K562 (cell line): ENCODE measurements around the gene CSF1. TPM values are rescaled to one million over a fixed set of nuclear protein-coding genes. Genes with fewer than 3 reads are reported as not detected.
A peak's percentile ranks its signal among the peaks of the same experiment; 100 is the strongest.

ENCODE experiments used
- HIVEP1 ChIP-seq: fragments of 250-450 bp; sonication (Bioruptor Pico); IDR thresholded peaks from 2 replicates; pipeline ENCODE4 v1.4.0; 2020; ENCODE audit warnings: mild to moderate bottlenecking
- MGA ChIP-seq: fragments of 450-650 bp; IDR thresholded peaks from 2 replicates; pipeline ENCODE4 v1.6.1; 2016; ENCODE audit warnings: mild to moderate bottlenecking, moderate library complexity
- RNF219 ChIP-seq: fragments of 250-450 bp; sonication (Bioruptor Pico); IDR thresholded peaks from 2 replicates; pipeline ENCODE4 v1.5.0; 2022; ENCODE audit warnings: mild to moderate bottlenecking
- ZHX1 ChIP-seq: fragments of 150-350 bp; conservative IDR thresholded peaks from 2 replicates; pipeline ENCODE4 v1.6.1; 2014; ENCODE audit warnings: low read length
- ZNF589 ChIP-seq: fragments of 200-800 bp; sonication (Bioruptor generic); IDR thresholded peaks from 2 replicates; pipeline ENCODE4 v1.6.1; 2016; ENCODE audit warnings: low read depth, missing genetic modification characterization, missing compliant biosample characterization
- polyA plus RNA-seq, 8 experiments: library from polyadenylated mRNA; depleted of rRNA in 4 of 8; stranded (reverse) in 5 of 8; unstranded in 3 of 8; fragments of >200 nt; fragmentation: Nextera tagmentation in 2 of 8; fragmentation: Illumina TruSeq in 1 of 8; extraction: Ambion mirVana in 2 of 8; extraction: Trizol in 1 of 8; gene quantifications; 2 replicates each; pipeline versions ENCODE4 v1.2.1 to v1.2.3, GENCODE V29; 2011 to 2014; ENCODE audit warnings: inconsistent platforms in 1 of 8, missing spikeins in 1 of 8
- total RNA-seq, 7 experiments: library from RNA; depleted of rRNA in 6 of 7; stranded (reverse); fragments of >200 nt in 6 of 7; fragmentation: Illumina TruSeq in 2 of 7; extraction: Trizol in 2 of 7; gene quantifications; 2 replicates each; pipeline versions ENCODE4 v1.2.1 to v1.2.3, GENCODE V29; 2011 to 2021; ENCODE audit warnings: low replicate concordance in 1 of 7

The CSF1 gene
- total and polyA plus RNA-seq, 9 of the 15 experiments (the other 6 are each of a cell fraction or from before 2014, with no cell fraction given), result 0.18 to 11.8 (median 2.8) TPM

- TF ChIP-seq ZHX1, result no peak
- peak; percentile 50; the same call in 1 of the 2 replicates for TF ChIP-seq MGA
- TF ChIP-seq RNF219 (CRISPR knock-in tag), result no peak
- peak; percentile 66; the same call in 1 of the 2 replicates for TF ChIP-seq HIVEP1
- TF ChIP-seq ZNF589, result no peak
These were observed 9.0 kb upstream of the CSF1 start (continued) for GRCh38 chr1:109901524-109902145.
